Esophagus squamous epithelium (tissue), 4 donors: ENCODE data around the gene KIF1A.

ENCODE experiments used
- CTCF ChIP-seq, 6 experiments: fragments of 450-650 bp in 4 of 6; fragments of 200-600 bp in 2 of 6; sonication (generic) in 2 of 6; IDR thresholded peaks; one replicate each; pipeline ENCODE4 v1.5.1; 2016 to 2019; ENCODE audit warnings: antibody characterized with exemption in 6 of 6, mild to moderate bottlenecking in 4 of 6, moderate library complexity in 4 of 6
- POLR2A ChIP-seq, 4 donors: fragments of 450-650 bp; IDR thresholded peaks; one replicate each; pipeline ENCODE4 v1.6.1; 2017; ENCODE audit warnings: antibody characterized with exemption in 4 of 4, mild to moderate bottlenecking in 4 of 4, moderate library complexity in 3 of 4

GRCh38 chr2:240795454-240795853, 24.6 kb downstream of the KIF1A start:
- TF ChIP-seq CTCF (IDR thresholded peaks at IDR 0.05) (no peak), POLR2A (IDR thresholded peaks at IDR 0.05) (no peak)
